B cell (primary cell): ENCODE results near the gene TFF1.

Source experiments
- EZH2 ChIP-seq: IDR thresholded peaks from 2 replicates; pipeline ENCODE4 v1.6.1; 2012; ENCODE audit warnings: borderline replicate concordance, low read depth, mild to moderate bottlenecking, moderate library complexity, low read length; ENCODE audit not compliant: insufficient read depth, poor library complexity, severe bottlenecking
- TF ChIP-seq, protein P1 (sequence below): fragments of 200-600 bp; IDR thresholded peaks from one replicate; pipeline ENCODE4 v1.8.0; 2022; ENCODE audit warnings: antibody characterized with exemption, mild to moderate bottlenecking

DNA sequence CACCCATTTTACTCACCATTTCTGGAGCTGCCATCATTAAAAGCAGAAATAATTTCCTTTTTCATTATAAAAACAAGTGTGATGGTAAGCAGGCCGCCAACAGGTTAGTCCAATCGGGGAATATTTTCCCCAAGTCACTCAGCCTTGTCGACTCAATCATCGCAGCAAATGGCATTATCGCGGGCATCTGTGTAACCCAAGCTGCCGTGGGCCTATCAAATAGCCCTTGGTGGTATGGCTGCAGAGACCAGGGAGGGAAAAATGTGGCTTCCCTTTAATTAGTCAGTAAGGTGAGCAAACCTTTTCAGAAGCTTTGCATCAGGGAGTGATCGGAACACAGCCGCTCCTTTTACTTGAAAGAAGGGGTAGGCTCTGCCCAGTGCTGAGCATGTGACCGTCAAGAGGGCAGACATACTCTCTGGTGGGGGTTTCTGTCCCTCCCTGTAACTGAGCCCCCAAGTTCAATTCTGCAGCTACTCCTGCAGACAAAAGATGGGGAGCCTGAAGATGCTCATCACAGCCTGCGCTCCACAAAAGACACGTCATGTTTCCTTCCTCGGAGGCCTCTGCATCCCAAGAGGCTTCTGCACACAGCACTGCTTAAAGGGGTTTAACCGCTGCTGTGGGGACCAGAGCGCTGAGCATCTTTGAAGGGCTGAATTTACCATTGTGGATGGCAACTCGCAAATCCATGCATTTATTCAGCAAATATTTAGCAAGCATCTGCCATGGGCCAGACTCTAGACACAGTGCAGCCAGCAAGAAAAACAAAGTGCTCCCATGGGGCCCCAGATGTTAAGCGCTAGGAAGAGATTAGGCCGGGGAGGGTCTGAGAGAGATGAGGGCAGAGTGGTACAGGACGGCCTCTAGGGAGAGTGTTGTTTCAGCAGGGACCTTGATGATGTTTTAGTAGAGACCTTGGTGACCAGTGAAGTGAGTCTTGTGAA, 30.7 kb upstream of the TFF1 start:
- TF ChIP-seq, protein P1, sequence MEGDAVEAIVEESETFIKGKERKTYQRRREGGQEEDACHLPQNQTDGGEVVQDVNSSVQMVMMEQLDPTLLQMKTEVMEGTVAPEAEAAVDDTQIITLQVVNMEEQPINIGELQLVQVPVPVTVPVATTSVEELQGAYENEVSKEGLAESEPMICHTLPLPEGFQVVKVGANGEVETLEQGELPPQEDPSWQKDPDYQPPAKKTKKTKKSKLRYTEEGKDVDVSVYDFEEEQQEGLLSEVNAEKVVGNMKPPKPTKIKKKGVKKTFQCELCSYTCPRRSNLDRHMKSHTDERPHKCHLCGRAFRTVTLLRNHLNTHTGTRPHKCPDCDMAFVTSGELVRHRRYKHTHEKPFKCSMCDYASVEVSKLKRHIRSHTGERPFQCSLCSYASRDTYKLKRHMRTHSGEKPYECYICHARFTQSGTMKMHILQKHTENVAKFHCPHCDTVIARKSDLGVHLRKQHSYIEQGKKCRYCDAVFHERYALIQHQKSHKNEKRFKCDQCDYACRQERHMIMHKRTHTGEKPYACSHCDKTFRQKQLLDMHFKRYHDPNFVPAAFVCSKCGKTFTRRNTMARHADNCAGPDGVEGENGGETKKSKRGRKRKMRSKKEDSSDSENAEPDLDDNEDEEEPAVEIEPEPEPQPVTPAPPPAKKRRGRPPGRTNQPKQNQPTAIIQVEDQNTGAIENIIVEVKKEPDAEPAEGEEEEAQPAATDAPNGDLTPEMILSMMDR: no peak
- no peak for TF ChIP-seq EZH2
